ENCODE results near the gene ANKRD44. TPM values are rescaled to one million over a fixed set of nuclear protein-coding genes. Genes with fewer than 3 reads are reported as not detected.

ANKRD44 gene
- total RNA-seq, 1 donor from 2014 or later = 3.4 TPM

- peaks cover 13% of the 10 kb centered on the region for H3K4me1 Mint-ChIP-seq
- no peak overlapping the region for H3K27ac ChIP-seq
- H3K9ac ChIP-seq = no peak overlapping the region
- no peaks in the 10 kb centered on the region for H3K36me3 Mint-ChIP-seq
- H4K20me1 ChIP-seq (ENCODE audit: low read depth) = no peaks in the 10 kb centered on the region
- no peaks in the 10 kb centered on the region for H3K79me2 ChIP-seq (ENCODE audit: low read depth)
- no peak overlapping the region for H3K4me3 ChIP-seq
- H3K9me3 ChIP-seq (ENCODE audit: low read depth) = no peaks in the 10 kb centered on the region
- H3K27me3 Mint-ChIP-seq (ENCODE audit: insufficient read depth, low read depth) = peaks cover 2% of the 10 kb centered on the region
- no peak for DNase-seq (ENCODE audit: low spot score)
- H2AFZ ChIP-seq (replicated peaks) = no peak overlapping the region
- H3K36me3 ChIP-seq = no peaks in the 10 kb centered on the region
- no peak for TF ChIP-seq EZH2 (IDR thresholded peaks at IDR 0.05)
- TF ChIP-seq EZH2phosphoT487 (IDR thresholded peaks at IDR 0.05) = no peak
- no peak for TF ChIP-seq CTCF (IDR thresholded peaks at IDR 0.05)
- no peaks in the 10 kb centered on the region for H3F3A ChIP-seq (ENCODE audit: low read depth)
- H3K4me1 ChIP-seq = no peaks in the 10 kb centered on the region
- H3K27me3 ChIP-seq = no peaks in the 10 kb centered on the region
- no peak overlapping the region for H3K4me3 Mint-ChIP-seq
- H3K4me2 ChIP-seq = no peak overlapping the region
- H3K27ac Mint-ChIP-seq = no peak overlapping the region
- H3K9me3 Mint-ChIP-seq = no peaks in the 10 kb centered on the region
Observed at GRCh38 chr2:197195518-197195917, 115.1 kb downstream of the ANKRD44 start.

GRCh38 chr2:197191940-197192322 is 118.6 kb downstream of the ANKRD44 start:
- H3K9me3 Mint-ChIP-seq = no peaks in the 10 kb centered on the region
- H3K36me3 Mint-ChIP-seq = no peaks in the 10 kb centered on the region
- Histone ChIP-seq H3K27me3 (no peaks in the 10 kb centered on the region), H3F3A (ENCODE audit: low read depth) (no peaks in the 10 kb centered on the region), H2AFZ (replicated peaks) (no peak overlapping the region), H3K79me2 (ENCODE audit: low read depth) (no peaks in the 10 kb centered on the region), H3K4me1 (peaks cover 12% of the 10 kb centered on the region), H3K4me3 (no peak overlapping the region), H3K9ac (no peak overlapping the region), H3K9me3 (ENCODE audit: low read depth) (no peaks in the 10 kb centered on the region), H3K36me3 (no peaks in the 10 kb centered on the region), H4K20me1 (ENCODE audit: low read depth) (no peaks in the 10 kb centered on the region), H3K4me2 (no peak overlapping the region), H3K27ac (no peak overlapping the region)
- no peak overlapping the region for H3K4me3 Mint-ChIP-seq
- TF ChIP-seq EZH2 (IDR thresholded peaks at IDR 0.05) (no peak), EZH2phosphoT487 (IDR thresholded peaks at IDR 0.05) (no peak), CTCF (IDR thresholded peaks at IDR 0.05) (no peak)
- no peak overlapping the region for H3K27ac Mint-ChIP-seq
- peaks cover 17% of the 10 kb centered on the region for H3K4me1 Mint-ChIP-seq
- no peak for DNase-seq (ENCODE audit: low spot score)
- H3K27me3 Mint-ChIP-seq (ENCODE audit: insufficient read depth, low read depth) = no peaks in the 10 kb centered on the region

GRCh38 chr2:197191177-197191939 is 119.2 kb downstream of the ANKRD44 start:
- Histone ChIP-seq H3K9me3 (ENCODE audit: low read depth) (no peaks in the 10 kb centered on the region), H3K9ac (no peak overlapping the region), H3K36me3 (no peaks in the 10 kb centered on the region), H3K4me2 (no peak overlapping the region), H3K27ac (no peak overlapping the region), H4K20me1 (ENCODE audit: low read depth) (no peaks in the 10 kb centered on the region), H3K79me2 (ENCODE audit: low read depth) (no peaks in the 10 kb centered on the region), H3K27me3 (no peaks in the 10 kb centered on the region), H3K4me1 (peaks cover 12% of the 10 kb centered on the region), H3F3A (ENCODE audit: low read depth) (no peaks in the 10 kb centered on the region), H3K4me3 (no peak overlapping the region), H2AFZ (replicated peaks) (no peak overlapping the region)
- Mint-ChIP-seq H3K9me3 (no peaks in the 10 kb centered on the region), H3K27ac (no peak overlapping the region), H3K4me3 (no peak overlapping the region), H3K36me3 (no peaks in the 10 kb centered on the region), H3K4me1 (peaks cover 17% of the 10 kb centered on the region), H3K27me3 (ENCODE audit: insufficient read depth, low read depth) (no peaks in the 10 kb centered on the region)
- peak; percentile 60 for DNase-seq (ENCODE audit: low spot score)
- TF ChIP-seq EZH2 (IDR thresholded peaks at IDR 0.05) (no peak), CTCF (IDR thresholded peaks at IDR 0.05) (peak; percentile 89), EZH2phosphoT487 (IDR thresholded peaks at IDR 0.05) (no peak)
